Bone marrow (tissue), 2 donors: Measurements from ENCODE around the gene ASIC2.

Source experiments
- DNase-seq, 2 donors: peaks; one replicate each; lab custom pipeline; 2025; lab: John Stamatoyannopoulos, UW

Gene ASIC2

GRCh38 chr17:33292981-33293867 is at the start of gene ASIC2:
ASIC2 (minus strand) TSS chr17:33293295.
- DNase-seq, result no peak

- no peak for DNase-seq
These were observed 48.9 kb upstream of the ASIC2 start for GRCh38 chr17:33342025-33342424.

- DNase-seq, result no peak
These were observed 45.1 kb upstream of the ASIC2 start for GRCh38 chr17:33338242-33338641.

GRCh38 chr17:33335491-33336173 is 42.5 kb upstream of the ASIC2 start:
- no peak for DNase-seq

- DNase-seq, result no peak
These were observed 41.6 kb upstream of the ASIC2 start for GRCh38 chr17:33334703-33335102.

GRCh38 chr17:33330877-33331276 is 37.8 kb upstream of the ASIC2 start:
- DNase-seq, result no peak

- DNase-seq, result no peak
These were observed 35.0 kb upstream of the ASIC2 start for GRCh38 chr17:33328129-33328528.

- DNase-seq, result no peak
These were observed 31.6 kb upstream of the ASIC2 start for GRCh38 chr17:33324736-33325135.

GRCh38 chr17:33322063-33322462 is 29.0 kb upstream of the ASIC2 start:
- DNase-seq, result no peak

- no peak for DNase-seq
These were observed 25.1 kb upstream of the ASIC2 start for GRCh38 chr17:33318241-33318640.

GRCh38 chr17:33316746-33317145 is 23.7 kb upstream of the ASIC2 start:
- no peak for DNase-seq

- no peak for DNase-seq
These were observed 17.2 kb upstream of the ASIC2 start for GRCh38 chr17:33310296-33310695.

- DNase-seq, result no peak
These were observed 10.2 kb upstream of the ASIC2 start for GRCh38 chr17:33303254-33303653.

GRCh38 chr17:33302394-33302793 is 9.3 kb upstream of the ASIC2 start:
- DNase-seq, result no peak

GRCh38 chr17:33300241-33300640 is 7.1 kb upstream of the ASIC2 start:
- DNase-seq, result no peak

GRCh38 chr17:33299115-33299514 is 6.0 kb upstream of the ASIC2 start:
- no peak for DNase-seq

GRCh38 chr17:33297643-33298042 is 4.5 kb upstream of the ASIC2 start:
- no peak for DNase-seq

GRCh38 chr17:33294994-33295393 is 1.9 kb upstream of the ASIC2 start:
- DNase-seq, result no peak

GRCh38 chr17:33292201-33292980 is 704 bp downstream of the ASIC2 start:
- no peak for DNase-seq

- no peak for DNase-seq
These were observed 1.6 kb downstream of the ASIC2 start for GRCh38 chr17:33291248-33292200.

GRCh38 chr17:33290253-33290652 is 2.8 kb downstream of the ASIC2 start:
- no peak for DNase-seq
